ENCODE measurements around the gene ERN1.

- no peak for TF ChIP-seq POLR2A (IDR thresholded peaks at IDR 0.05)
- TF ChIP-seq CTCF (IDR thresholded peaks at IDR 0.05) = no peak
- no peak for TF ChIP-seq POLR2AphosphoS5 (IDR thresholded peaks at IDR 0.05)
These were observed 87.1 kb downstream of the ERN1 start for GRCh38 chr17:64042700-64043485.
